A549 (cell line): ENCODE results near the gene OBSCN. TPM values are rescaled to one million over a fixed set of nuclear protein-coding genes. Genes with fewer than 3 reads are reported as not detected.

ENCODE experiments used
- ATAC-seq, 2 experiments: fragments of 200-7000 bp in 1 of 2; fragments of >200 bp in 1 of 2; cut with Nextera tagmentation in 1 of 2; cut with Tn5 transposase in 1 of 2; 3 replicates each; pipeline versions ENCODE4 v1.8.0 to v1.9.1; 2018 to 2020; ENCODE audit warnings: mild to moderate bottlenecking in 1 of 2, moderate library complexity in 1 of 2
- CTCF ChIA-PET: fragments of 300-600 bp; sonication (Branson Sonifier 250); formaldehyde crosslinking; extraction: SDS; loops from one replicate; lab custom pipeline; 2021; ENCODE audit warnings: antibody characterized with exemption, inconsistent platforms; lab: Yijun Ruan, JAX
- POLR2A ChIA-PET: fragments of 350-600 bp; formaldehyde crosslinking; extraction: SDS; loops from one replicate; lab custom pipeline; 2021; ENCODE audit warnings: antibody characterized with exemption, inconsistent platforms; lab: Yijun Ruan, JAX
- DNase-seq, 2 experiments: peaks; one replicate each; pipeline versions ENCODE4 v3.0.0 to v3.0.0-alpha.2; 2011 to 2016; ENCODE audit warnings: low read depth in 1 of 2, low spot score in 1 of 2
- FAIRE-seq: peaks from 2 replicates; lab custom pipeline; 2011; peaks lifted over from hg19 to GRCh38; lab: Jason Lieb, UNC
- H3K27ac ChIP-seq, 2 experiments: fragments of >200 bp; sonication (Bioruptor Twin); formaldehyde crosslinking; 3 replicates each; pipeline ENCODE4 v1.5.1; 2016 to 2017
- H3K4me1 ChIP-seq: fragments of >200 bp; sonication (Bioruptor Twin); formaldehyde crosslinking; 3 replicates; pipeline ENCODE4 v1.6.1; 2016
- H3K4me2 ChIP-seq: fragments of >200 bp; sonication (Bioruptor Twin); formaldehyde crosslinking; 3 replicates; pipeline ENCODE4 v1.6.1; 2016
- H3K4me3 ChIP-seq: fragments of >200 bp; sonication (Bioruptor Twin); formaldehyde crosslinking; 3 replicates; pipeline ENCODE4 v1.5.1; 2016
- H3K9me3 ChIP-seq: fragments of >200 bp; sonication (Bioruptor Twin); formaldehyde crosslinking; 3 replicates; pipeline ENCODE4 v1.6.1; 2016
- BHLHE40 ChIP-seq: IDR thresholded peaks from 2 replicates; pipeline ENCODE4 v1.6.1; 2012; ENCODE audit warnings: low read depth, low read length, inconsistent platforms
- CBX2 ChIP-seq: fragments of 200-600 bp; sonication (generic); IDR thresholded peaks from 2 replicates; pipeline ENCODE4 v1.6.1; 2016; ENCODE audit warnings: low read depth, mild to moderate bottlenecking, borderline replicate concordance
- CBX8 ChIP-seq: fragments of 200-600 bp; sonication (generic); IDR thresholded peaks from 2 replicates; pipeline ENCODE4 v1.6.1; 2016
- CHD2 ChIP-seq: fragments of 150-350 bp; IDR thresholded peaks from 2 replicates; pipeline ENCODE4 v1.6.1; 2014; ENCODE audit warnings: low read length; ENCODE audit not compliant: partially characterized antibody
- CHD4 ChIP-seq: fragments of 200-600 bp; sonication (generic); IDR thresholded peaks from 2 replicates; pipeline ENCODE4 v1.6.1; 2016; ENCODE audit warnings: antibody characterized with exemption, mild to moderate bottlenecking, borderline replicate concordance
- EP300 ChIP-seq, 2 experiments: fragments of >200 bp; sonication (Bioruptor Twin); formaldehyde crosslinking; IDR thresholded peaks; 2 replicates in 1 of 2; 3 replicates in 1 of 2; pipeline ENCODE4 v1.6.1; 2016 to 2017
- GATA3 ChIP-seq: IDR thresholded peaks from 2 replicates; pipeline ENCODE4 v1.6.1; 2012; ENCODE audit warnings: borderline replicate concordance
- MAFK ChIP-seq: fragments of 450-650 bp; IDR thresholded peaks from 2 replicates; pipeline ENCODE4 v1.6.1; 2014; ENCODE audit not compliant: partially characterized antibody
- NPAS2 ChIP-seq: fragments of 250-450 bp; sonication (Bioruptor Pico); IDR thresholded peaks from 2 replicates; pipeline ENCODE4 v1.8.0; 2022; ENCODE audit warnings: mild to moderate bottlenecking, moderate library complexity, borderline replicate concordance
- PHF8 ChIP-seq: fragments of 200-600 bp; sonication (generic); IDR thresholded peaks from 2 replicates; pipeline ENCODE4 v1.6.1; 2016; ENCODE audit warnings: low read depth, mild to moderate bottlenecking, antibody characterized with exemption, moderate library complexity, borderline replicate concordance
- RAD21 ChIP-seq, 2 experiments: fragments of >200 bp in 1 of 2; sonication (Bioruptor Twin) in 1 of 2; formaldehyde crosslinking in 1 of 2; IDR thresholded peaks in 1 of 2; conservative IDR thresholded peaks in 1 of 2; 2 replicates in 1 of 2; 3 replicates in 1 of 2; pipeline ENCODE4 v1.6.1; 2012 to 2018; ENCODE audit warnings: inconsistent platforms in 1 of 2
- RARB ChIP-seq: fragments of 250-450 bp; sonication (Bioruptor Pico); IDR thresholded peaks from 2 replicates; pipeline ENCODE4 v1.8.0; 2021; ENCODE audit warnings: mild to moderate bottlenecking, moderate library complexity
- RNF2 ChIP-seq: fragments of 200-600 bp; sonication (generic); IDR thresholded peaks from 2 replicates; pipeline ENCODE4 v1.6.1; 2016; ENCODE audit warnings: low read depth, mild to moderate bottlenecking, antibody characterized with exemption, moderate library complexity, borderline replicate concordance
- SMC3 ChIP-seq: fragments of >200 bp; sonication (Bioruptor Twin); formaldehyde crosslinking; IDR thresholded peaks from 3 replicates; pipeline ENCODE4 v1.6.1; 2018; ENCODE audit warnings: inconsistent platforms
- USF2 ChIP-seq: fragments of 450-650 bp; IDR thresholded peaks from 2 replicates; pipeline ENCODE4 v1.6.1; 2014; ENCODE audit warnings: antibody characterized with exemption
- WGBS: methylation state at CpG from one replicate; pipeline ENCODE4 v1.1.6; 2017; ENCODE audit errors: missing lambda C conversion rate; 5-methylcytosine and 5-hydroxymethylcytosine counted together
- polyA plus RNA-seq, 4 experiments: library from polyadenylated mRNA; depleted of rRNA in 3 of 4; stranded (reverse); fragments of >200 nt; fragmentation: RNase III in 1 of 4; extraction: RNeasy Plus Mini Kit Qiagen cat#74134 plus additional on column Dnase treatment in 1 of 4; gene quantifications; 2 replicates in 3 of 4; 3 replicates in 1 of 4; pipeline ENCODE4 v1.2.3, GENCODE V29; 2011 to 2017

Gene OBSCN
- polyA plus RNA-seq, 2 of the 4 experiments (the other 2 are of a cell fraction) = 3.1 to 6.8 TPM

- ATAC-seq (peak; percentile 35 to 57), FAIRE-seq (no peak), DNase-seq (peak; percentile 33 to 47)
- peak overlapping the region; percentile 68 to 86 for H3K27ac ChIP-seq
- ChIA-PET CTCF (interaction anchor here (0.6 kb wide), 1 partner anchor 43 kb away, joined by 3 read pairs; no protein-coding TSS in a partner anchor), POLR2A (no interaction called here)
- H3K4me2 ChIP-seq = peak overlapping the region; percentile 33
- TF ChIP-seq CHD4 = no peak
- TF ChIP-seq MAFK = peak; percentile 41
- no peak overlapping the region for H3K4me3 ChIP-seq
- H3K4me1 ChIP-seq = peaks cover 24% of the 10 kb centered on the region
- WGBS = 100% methylated on average over 1 of the region's 11 CpGs
- no peaks in the 10 kb centered on the region for H3K9me3 ChIP-seq
These were observed 2.3 kb downstream of the OBSCN start for GRCh38 chr1:228210076-228210651.

DNA sequence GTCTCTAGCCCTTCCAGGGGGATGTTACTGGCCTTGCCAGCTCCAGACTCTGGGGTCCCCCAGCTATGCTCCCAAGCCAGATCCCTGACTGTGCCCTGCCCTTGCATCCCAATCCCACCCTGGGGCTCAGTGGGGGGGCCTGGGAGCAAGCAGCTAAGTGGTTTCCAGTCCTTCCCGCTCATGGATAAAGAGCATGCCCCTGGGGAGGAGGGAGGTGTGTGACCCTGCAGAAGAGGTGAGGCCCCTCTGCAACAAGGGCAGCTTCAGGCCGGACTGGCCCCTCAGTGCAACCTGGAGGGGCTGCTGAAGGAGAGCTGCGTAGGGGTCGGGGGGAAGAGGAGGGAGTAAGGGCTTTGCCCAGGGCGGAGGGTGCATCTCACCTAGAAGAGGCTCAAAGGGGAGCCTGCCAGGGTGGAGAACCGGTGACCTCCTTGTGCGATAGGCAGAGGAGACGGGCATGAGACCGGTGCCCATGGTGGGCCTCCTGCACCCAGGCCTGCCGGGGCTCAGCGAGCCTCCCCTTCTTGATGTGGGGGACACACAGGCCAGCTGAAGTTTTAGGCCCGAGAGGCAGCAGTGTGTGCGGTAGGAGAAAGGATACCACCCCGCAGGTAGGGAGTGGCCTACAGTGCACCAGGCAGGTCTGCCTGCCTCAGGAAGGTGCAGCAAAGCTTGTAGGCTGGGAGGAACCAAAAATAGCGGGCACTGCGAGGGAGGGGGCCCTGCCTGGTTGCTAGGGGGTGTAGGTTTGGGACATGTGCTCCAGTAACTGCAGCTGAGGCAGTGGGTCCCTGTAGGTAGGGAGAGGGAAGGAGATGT lies 3.1 kb downstream of the OBSCN start:
- no peak for DNase-seq
- H3K4me3 ChIP-seq = no peak overlapping the region
- H3K9me3 ChIP-seq = no peaks in the 10 kb centered on the region
- ChIA-PET CTCF (interaction anchor here (0.6 to 1.0 kb wide), 3 partner anchors 12 to 244 kb away, joined by 3 read pairs; no protein-coding TSS in a partner anchor), POLR2A (no interaction called here)
- no peak for FAIRE-seq
- ATAC-seq = no peak
- 90% methylated on average over 15 of the region's 16 CpGs for WGBS
- H3K4me1 ChIP-seq = peaks cover 24% of the 10 kb centered on the region
- H3K4me2 ChIP-seq = no peak overlapping the region
- H3K27ac ChIP-seq = peak overlapping the region; percentile 68 to 86
- TF ChIP-seq PHF8 = no peak
- no peak for TF ChIP-seq SMC3
- TF ChIP-seq EP300 (IDR thresholded peaks at IDR 0.05) = no peak
- no peak for TF ChIP-seq RARB

- ATAC-seq (no peak), DNase-seq (no peak), FAIRE-seq (no peak)
- CTCF ChIA-PET = interaction anchor here (0.9 to 1.0 kb wide), 5 partner anchors 12 to 243 kb away, joined by 3 to 4 read pairs (median 3); no protein-coding TSS in a partner anchor
- Histone ChIP-seq H3K27ac (no peak overlapping the region), H3K4me2 (no peak overlapping the region), H3K4me1 (peaks cover 24% of the 10 kb centered on the region), H3K4me3 (no peak overlapping the region), H3K9me3 (no peaks in the 10 kb centered on the region)
- TF ChIP-seq RAD21 (conservative IDR thresholded peaks at IDR 0.05 in 1 of 2, IDR thresholded peaks at IDR 0.05 in 1 of 2) = no peak
- TF ChIP-seq USF2 = no peak
- no peak for TF ChIP-seq RNF2
- no peak for TF ChIP-seq CHD2
- no peak for TF ChIP-seq CBX2
- TF ChIP-seq NPAS2 = no peak
- TF ChIP-seq CBX8 = no peak
- TF ChIP-seq GATA3 = no peak
- no peak for TF ChIP-seq BHLHE40
- 97% methylated on average over 86 of the region's 96 CpGs for WGBS
- POLR2A ChIA-PET = no interaction called here
These were observed 3.9 kb downstream of the OBSCN start for GRCh38 chr1:228211531-228212414.
